HG03378 (cell line): ENCODE measurements around the gene NAA40.

Source experiments
- ATAC-seq: cut with Tn5 transposase; IDR thresholded peaks from one replicate; pipeline ENCODE4 v1.9.1; 2021; ENCODE audit warnings: mild to moderate bottlenecking, moderate library complexity; ENCODE audit not compliant: unreplicated experiment

Gene NAA40

DNA sequence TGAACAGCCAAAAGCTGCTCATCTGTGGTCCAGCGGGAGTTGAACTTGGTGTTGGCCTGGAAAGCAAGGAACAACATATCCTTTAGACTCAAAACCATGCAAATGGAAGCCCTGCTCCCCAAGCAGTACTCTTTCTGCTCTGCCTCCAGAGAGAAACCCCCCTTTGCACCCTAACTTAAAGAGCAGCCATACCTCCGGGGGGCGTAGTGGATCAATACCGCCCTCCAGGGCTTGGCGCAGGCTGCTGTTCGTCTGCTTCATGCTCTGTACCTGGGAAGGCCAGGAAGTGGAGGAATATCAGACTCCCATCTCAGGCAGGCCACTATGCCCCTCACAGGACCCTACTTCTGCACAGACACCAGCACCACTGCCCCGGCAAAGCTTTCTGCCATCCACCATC is 26.1 kb upstream of the NAA40 start:
- no peak for ATAC-seq

DNA sequence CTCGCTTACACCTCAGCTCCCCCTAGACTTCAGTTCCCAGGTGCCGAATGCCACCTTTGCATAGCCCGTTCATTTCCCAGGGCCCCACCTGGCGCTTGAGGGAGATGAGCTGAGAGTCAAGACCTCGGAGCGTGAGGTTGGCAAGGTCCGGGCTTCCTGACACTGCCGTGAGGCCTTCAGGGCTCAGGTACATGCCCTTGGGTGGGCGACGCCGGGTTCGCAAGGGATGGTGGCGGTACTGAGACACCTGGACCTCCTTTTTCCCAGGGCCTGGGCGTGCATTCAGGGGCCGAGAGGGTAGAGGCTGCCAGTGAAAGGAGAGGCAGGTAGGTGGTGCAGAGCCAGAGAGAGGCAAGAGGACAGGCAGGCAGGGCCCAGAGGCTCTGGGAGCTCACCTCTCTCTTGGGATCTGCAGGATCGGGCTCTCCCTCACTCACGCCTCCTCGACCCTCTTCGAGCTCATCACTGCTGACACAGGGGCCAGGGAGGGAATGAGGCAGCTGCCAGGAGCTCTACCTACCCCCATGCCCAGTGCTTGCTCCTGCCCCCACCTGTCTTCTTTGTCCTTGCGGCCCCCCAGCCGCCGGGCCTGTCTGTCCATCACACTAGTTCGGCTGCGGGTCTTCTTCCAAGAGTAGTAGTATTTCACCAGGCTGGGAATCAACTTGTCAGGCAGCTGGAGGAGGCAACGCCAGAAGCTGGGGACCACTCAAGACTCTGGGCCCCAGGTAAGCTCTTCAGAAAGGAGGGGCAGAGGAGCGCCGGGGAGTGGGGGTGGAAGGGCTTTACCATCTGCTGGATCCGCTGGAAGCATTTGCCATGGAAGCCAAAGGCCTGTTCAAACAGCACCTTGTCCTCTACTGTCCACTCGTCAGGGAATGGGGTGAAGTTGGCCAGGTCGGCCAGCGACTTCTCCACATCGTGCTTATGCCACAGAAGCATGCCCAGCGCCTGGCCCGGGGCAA is 24.7 kb upstream of the NAA40 start:
- ATAC-seq: no peak

DNA sequence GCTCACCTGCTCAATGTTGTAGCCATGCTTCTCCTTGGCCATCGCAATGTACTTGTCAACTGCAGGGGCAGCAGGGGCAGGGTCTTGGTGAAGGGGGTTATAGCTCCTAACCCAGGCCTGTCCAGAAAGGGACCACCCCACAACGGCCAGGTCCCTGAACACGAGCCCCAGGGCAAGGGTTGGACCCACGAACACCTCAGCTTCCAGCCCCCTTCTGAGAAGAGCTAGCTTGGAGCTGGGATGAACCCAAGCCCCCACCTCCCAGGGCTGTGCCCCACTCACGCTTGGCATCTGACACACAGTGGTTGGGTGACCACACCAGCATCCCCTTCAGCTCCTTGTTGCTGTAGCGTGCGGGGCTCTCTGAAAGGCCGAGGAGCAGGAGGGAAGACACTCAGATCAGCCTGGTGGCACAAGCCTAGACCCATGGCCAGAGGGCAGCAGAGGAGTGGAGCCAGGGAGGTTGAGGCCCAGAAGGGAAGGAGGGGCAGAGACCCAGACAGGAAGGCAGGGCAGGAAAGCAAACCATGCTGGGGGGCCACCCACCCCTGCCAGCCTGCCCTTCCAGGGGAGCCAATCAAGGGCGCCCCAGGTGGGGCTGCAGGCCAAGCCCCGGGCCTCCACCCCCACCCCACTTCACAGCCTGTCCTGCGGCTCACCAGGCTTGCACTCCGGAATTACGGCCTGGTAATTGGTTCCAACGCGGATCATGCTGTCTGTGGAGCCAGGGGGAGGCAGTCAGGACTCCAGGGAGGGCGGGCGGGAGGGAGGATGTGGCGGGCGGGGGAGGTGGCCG is 23.7 kb upstream of the NAA40 start:
- no peak for ATAC-seq

DNA sequence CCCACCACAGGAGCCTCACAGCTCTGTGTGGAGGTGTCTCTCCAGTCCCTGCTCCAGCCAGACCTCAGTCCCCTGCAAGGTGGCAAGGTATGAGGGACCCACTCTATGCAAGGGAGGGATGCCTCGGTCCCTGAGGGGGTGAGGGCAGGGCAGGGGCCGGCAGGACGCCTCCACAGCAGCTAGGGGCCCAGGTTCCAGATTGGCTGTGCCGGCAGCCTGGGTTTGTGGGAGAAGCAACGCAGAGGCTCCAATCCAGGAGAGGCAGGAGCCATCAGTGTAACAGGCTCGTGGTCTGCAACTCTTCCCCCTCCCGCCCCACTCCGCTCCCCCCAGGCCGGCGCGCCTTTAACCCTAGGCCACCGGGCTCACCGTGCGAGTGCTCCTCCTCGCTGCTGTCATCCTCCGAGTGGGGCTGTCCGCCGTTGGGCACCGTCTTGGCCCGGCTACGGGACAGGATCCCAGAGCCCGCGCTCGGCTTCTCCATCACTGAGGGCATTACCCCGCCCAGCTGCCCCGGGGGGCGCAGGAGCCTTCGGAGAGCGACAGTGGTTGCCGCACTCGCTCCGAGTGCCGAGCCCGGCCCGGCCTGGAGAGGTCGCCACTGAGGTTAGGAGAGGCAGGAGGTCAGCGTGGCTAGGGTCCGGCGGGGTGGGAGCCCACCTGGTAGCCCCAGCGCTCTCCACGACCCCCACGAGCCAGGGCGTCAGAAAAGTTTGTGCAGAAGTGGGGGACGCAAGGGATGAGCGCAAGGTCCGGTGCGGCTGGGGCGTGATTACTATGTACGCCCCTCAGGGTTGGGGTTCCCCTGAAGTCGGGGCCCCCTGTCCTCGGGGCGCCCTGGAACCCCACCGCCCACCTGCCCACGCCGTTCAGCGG is 22.6 kb upstream of the NAA40 start:
- ATAC-seq: no peak

DNA sequence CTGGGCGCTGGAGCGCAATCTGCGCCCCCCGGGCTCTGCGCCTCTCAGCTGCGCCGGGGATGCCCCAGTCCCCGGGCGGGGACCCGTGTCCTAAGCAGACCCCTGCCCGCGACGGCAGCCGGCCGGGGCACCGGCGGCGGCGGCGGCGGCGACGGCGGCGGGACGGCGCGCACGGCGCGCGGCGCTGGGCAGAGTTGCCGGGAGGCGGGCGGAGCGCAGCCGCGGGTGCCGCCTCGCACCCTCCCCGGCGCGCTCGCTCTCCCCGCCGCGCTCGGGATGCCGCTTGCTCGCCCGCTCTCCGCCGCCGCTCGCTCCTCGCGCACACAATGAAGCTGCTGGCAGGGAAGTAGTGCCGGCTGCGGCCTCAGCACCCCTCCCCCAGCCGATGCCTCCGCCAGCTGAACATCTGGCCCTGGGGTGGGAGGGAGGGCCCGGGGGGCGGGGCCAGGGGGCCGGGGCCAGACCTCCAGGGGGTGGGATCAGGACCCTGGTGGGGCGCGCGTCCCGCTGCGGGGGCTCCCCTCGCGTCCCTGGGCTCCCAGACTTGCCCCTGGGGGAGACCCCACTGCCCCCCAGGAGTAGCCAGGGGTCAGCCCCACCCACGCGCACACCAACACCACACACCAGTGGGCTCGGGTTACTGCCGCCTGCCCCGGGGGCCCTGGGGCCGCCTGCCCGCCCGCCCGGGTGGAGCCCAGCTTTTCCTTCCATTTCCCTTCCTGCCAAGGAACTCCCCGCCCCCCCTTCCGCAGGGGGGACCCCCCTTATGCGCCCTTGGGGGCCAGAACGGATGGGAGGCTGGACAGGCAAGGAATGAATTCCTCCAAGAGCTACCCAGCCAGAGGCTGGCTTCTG is 21.7 kb upstream of the NAA40 start, which contains the start of gene RCOR2:
RCOR2 (minus strand) TSS at position 328 of the 855 bp plus-strand sequence. CDS start 708 bp downstream, outside the sequence.
- ATAC-seq: no peak

DNA sequence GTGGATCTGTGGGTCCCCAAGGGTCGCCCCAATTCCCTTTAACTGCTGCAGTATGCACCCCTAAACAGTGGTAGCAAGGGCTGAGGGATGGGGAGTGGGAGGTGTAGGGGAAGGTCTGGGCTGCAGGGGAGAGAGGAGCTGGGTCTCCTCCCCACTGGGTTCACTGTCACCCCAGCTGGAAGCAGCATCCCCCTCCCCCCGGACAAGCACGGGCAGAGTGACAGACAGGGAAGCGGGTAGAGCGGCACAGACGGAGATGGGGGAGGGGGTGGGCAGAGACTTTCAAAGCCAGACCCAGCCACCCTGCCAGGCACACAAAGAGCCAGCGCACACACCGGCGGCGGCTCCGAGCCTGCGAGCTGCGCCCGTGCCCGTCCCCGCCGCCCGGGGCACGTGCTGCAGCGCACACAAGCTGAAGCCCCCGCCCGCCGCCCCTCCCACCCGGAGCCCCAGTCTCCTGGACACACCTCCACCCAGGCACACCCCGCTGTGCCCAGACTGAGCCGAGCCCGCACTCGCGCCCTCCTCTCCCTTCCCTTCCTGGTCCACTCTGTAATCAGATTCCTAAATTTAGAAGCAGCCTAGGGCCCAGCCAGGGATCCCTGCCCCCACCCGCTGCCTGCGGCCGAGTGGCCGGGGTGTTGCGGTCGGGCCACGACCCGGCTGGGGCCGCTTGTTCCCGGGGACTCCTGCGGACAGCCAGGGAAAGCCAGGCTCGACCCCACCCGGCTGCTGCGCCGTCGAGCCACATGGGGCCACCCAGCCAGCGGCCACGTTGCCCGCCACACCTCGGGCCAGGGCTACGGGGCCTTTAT is 20.9 kb upstream of the NAA40 start:
- ATAC-seq: no peak

DNA sequence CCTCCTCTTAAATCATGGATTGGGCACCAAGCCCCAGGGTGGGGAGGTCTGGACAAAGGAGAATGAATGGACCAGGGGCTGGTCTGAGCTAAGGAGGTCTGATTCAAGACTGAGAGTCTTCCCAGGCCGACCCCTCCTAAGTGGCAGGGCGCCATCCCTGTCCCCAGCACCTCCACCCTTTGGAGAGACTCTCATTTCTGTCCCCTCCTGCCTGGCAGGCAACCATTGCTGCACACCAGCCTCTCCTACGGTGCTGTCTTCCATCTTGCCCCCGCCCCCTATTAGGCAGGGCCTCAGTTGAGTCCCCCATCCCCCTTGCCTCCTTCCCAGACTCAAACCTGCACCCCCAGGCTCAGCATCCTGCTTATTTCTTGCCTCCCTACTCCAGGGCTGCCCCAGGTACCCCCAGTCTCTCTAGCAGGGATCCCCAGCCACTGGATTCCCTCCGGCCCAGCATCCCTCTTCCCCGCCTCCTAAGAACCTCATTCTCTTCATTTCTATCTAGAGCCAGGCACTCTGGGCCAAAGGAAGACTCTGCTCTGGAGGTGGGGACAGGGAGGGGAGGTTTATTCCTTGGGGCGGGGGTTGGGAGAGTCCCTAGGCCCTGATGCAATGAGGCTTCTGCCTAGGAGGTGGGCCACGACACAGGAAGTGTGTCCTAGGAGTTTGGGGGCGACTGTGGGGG is 20.2 kb upstream of the NAA40 start:
- ATAC-seq: no peak

DNA sequence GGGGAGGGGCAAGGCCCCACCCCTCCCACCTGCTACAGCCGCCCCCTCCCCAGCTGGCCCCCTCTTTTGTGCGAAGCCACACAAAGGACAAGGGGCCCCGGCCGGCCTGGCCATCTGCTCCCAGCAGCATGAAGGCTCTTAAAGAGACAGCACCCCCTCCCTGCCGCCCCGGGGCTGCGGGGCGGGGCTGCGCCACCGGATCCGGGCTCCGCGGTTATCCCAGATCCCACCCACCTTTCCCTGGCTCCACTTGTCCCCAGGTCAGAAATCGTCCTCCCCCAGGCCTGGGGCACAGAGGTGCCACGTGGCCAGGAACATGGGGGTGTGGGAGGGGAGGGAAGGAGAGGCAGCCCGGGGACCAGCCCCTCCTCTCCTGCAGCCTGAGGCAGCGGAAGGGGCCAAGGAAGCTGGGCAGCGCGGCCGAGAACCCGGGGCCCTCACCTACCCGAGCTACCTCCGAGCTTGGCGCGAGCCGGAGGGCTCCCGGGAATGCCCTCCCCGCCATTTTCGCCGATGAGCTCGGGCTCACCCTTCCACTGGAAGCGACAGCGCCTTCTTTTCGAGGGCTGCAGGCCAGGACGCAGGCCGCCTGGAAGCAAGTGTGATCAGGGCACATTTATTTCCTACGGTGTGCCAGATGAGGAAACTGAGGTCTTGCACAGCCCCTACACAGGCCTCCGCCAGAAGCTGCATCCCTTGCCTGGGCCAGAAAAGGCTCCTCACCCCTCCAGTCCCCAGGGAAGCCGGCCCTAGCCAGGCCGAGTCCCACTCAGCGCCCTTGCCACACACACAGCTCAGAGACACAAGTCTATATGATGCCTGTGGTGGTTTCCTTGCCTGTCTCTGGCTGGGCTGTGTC is 19.3 kb upstream of the NAA40 start:
- no peak for ATAC-seq

DNA sequence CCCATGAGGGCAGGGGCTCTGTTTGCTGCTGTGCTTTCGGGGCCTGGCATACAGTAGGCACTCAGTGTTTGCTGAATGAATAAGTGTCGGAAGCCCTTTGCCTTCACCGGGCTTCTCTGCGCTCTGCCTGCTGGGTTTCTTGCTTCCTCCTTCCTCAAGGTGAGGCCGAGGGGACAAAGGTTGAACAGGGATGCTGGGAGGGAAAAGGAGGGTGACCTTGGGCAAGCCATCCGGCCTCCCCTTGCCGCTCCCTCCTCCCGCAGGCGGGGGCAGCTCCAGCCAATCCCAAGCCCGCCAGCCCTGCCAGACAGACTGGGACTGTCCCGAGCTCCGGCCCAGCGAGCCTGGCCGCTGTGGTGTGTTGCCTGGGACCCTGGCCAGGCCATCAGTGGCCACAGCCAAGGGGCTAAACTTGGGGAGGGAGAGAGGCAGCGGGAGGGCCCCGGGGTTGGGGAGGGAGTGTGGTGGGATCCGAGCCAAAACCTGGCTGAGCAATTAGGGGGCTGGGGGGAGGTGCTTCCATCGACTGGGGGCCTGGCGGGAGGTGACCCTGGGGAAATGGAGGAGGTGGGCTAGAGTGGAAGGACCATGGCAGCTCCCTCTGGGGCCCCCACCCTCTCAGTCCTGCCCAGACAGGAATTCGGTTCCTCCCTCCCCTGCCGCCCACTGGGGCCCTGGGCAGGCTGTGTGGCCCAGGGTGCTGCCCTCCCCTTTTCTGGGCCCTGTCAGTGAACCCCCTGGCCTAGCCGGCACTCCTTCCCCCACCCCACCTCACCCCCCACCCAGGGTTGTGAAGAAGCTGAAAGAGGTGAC is 18.5 kb upstream of the NAA40 start:
- no peak for ATAC-seq

DNA sequence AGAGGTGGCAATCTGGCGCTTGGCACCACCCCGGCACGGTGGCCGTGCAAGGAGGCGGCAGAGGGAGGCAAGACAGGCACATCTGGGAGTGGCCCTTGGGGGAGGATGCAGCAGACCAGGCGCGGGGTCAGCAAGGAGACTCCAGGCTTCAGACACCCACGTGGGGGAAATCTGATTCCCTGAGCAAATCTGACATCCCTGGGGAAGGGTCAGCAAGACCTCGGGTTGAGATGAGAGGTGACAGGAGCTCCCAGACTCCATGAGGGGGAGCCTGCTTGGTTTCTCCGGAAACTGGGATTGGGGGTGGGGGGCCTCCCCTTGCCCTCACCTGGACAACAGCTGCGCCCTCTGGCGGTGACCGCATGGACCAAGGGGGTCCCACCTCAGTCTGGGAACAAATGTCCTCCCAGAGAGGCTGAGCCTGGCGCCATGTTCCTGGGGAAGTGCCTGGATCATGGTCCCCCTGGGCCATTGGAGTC is 17.8 kb upstream of the NAA40 start:
- ATAC-seq: no peak

DNA sequence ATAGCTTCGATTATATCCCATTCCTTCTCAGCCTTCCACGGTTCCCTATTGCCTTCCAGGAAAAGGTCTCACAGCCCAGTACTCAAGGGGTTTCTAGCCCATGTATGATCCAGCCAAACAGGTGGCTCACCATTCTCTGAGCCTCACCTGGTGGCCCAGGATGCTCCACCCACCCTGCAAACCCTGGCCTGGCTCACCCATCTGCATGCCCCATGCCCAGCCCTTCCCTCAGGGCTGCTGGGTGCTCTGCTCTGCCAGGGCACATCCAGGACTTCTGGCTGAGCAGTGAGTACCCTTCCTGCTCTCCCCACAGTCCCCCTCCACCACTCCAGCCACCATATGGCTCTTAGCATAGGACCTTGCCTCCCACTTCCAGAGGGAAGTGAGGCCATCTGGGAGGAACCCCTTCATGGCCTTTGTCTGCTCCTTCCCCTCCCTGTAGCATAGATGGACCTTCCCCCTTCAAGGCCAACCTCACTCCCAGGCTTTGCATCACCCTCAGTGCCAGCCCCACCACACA is 16.1 kb upstream of the NAA40 start:
- ATAC-seq: no peak

DNA sequence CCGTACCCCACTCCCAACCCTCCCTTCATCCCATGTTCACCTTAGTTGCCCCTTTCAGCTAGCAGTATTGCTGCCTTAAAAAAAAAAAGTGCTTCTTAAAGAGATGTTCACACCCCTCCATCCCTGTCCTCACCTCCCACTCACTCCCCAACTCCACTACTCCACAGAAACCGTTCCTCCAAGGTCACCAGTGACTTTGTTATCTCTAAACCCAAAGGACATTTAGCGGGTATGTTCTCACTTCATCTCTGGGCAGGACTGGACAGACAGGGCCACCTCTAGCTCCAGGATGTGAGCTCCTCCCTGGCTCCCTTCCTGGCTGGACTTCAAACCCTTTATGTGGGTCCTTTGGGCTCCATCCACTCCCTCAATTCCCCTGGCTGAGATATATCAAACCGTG is 15.5 kb upstream of the NAA40 start:
- no peak for ATAC-seq

DNA sequence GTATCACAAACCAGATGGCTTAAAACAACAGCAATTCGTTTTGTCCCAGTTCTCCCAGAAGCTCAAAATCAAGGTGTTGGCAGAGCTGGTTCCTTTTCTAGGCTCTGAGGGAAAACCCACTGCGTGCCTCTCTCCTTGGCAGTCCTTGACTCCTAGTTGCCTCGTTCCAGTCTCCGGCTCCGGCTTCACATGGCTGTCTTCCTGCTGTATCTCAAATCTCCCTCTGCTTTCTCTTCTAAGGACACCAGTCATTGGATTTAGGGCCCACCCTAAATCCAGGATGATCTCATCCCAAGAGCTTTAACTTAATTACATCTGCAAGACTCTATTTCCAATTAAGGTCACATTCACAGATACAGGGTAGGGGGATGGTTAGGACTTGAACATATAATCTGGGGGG is 9.2 kb upstream of the NAA40 start:
- no peak for ATAC-seq

DNA sequence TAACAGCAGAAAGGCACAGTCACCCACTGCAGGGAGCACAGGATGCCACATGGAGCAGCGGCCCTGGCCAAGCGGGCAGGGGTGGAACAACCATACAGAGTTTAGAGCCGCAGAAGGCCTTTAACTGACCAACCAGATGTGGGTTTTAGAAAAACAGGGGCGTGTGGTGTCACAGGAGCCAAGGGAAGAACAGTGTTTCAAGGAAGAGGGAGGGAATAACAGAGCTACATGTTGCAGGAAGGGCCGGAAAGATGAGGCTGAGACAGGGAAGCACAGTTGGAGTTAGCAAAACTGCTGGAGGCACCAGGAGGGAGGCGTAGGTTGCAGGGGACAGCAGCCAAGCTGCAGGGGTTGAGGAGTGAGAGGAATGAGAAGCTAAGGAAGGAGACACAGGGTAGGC is 7.8 kb upstream of the NAA40 start:
- ATAC-seq: no peak

DNA sequence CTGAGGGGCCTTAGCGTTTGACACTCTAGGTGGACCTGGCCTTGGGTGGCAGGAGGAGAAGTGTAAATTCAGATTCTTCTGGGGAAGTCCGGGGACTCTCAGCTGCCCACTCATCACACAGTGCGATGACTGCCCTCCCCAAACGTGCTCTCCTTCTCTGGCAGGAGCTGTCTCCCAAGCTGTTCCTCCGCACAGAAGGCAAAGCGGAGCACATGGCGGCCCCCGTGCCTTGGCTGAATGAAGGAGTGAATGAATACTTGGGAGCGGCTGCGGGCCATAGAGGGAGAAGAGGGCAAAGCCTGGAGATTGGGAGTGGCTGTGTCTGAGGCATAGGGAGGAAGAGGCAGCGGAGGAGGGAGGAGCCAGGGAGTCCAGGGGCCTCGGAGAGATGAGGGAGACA is 6.9 kb upstream of the NAA40 start:
- ATAC-seq: no peak

DNA sequence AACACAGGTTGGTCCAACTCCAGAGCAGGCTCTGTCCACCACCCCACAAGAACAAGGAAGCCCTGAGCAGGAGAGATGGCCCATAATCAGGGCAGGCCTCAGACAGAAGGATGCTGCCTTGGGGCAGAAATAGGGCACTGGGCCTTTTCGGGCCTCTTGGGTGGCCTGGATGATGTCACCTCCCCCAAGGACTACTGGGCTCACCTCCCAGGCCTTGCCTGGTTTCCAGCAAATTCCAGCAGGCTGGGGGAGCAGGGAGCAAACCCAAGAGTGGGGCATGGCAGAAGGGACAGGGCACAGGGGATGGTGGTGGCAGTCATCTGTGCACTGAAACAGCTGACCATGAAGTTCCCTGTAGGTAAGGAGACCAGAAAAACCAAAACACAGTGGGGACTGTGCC is 5.3 kb upstream of the NAA40 start:
- no peak for ATAC-seq
